Activated CD8-positive, alpha-beta T cell treated with anti-CD3 and anti-CD28 coated beads for 36 hours (primary cell): ENCODE measurements around the gene PRDM11. TPM values are rescaled to one million over a fixed set of nuclear protein-coding genes. Genes with fewer than 3 reads are reported as not detected.
"Not testable (repeated sequence)": the region's sequence is repeated elsewhere in the genome, so short reads cannot be mapped to it uniquely, and the experiment has no call there.

Experiments
- ATAC-seq: fragments of 200-7000 bp; cut with Tn5 transposase; one replicate; pipeline ENCODE4 v1.10.0; 2021; ENCODE audit warnings: mild to moderate bottlenecking, moderate library complexity
- CTCF ChIA-PET: fragments of 350-600 bp; sonication (Branson Sonifier 250); formaldehyde crosslinking; loops from one replicate; lab custom pipeline; 2021; ENCODE audit warnings: antibody characterized with exemption; lab: Charles Lee
- POLR2A ChIA-PET: fragments of 350-600 bp; sonication (Branson Sonifier 250); formaldehyde crosslinking; loops from one replicate; lab custom pipeline; 2021; ENCODE audit warnings: antibody characterized with exemption; lab: Charles Lee
- DNase-seq: peaks from one replicate; pipeline ENCODE4 v3.0.0-alpha.2; 2020
- H3K27ac Mint-ChIP-seq: one replicate; pipeline ENCODE4 v1.8.0; 2021; ENCODE audit warnings: mild to moderate bottlenecking, mixed read lengths
- H3K27me3 Mint-ChIP-seq: one replicate; pipeline ENCODE4 v1.8.0; 2021; ENCODE audit warnings: mixed read lengths
- H3K36me3 Mint-ChIP-seq: one replicate; pipeline ENCODE4 v1.8.0; 2021; ENCODE audit warnings: low read depth, mixed read lengths
- H3K4me1 Mint-ChIP-seq: one replicate; pipeline ENCODE4 v1.8.0; 2021; ENCODE audit warnings: low read depth, mixed read lengths
- H3K4me3 Mint-ChIP-seq: one replicate; pipeline ENCODE4 v1.8.0; 2021; ENCODE audit warnings: mild to moderate bottlenecking, moderate library complexity, mixed read lengths
- H3K9me3 Mint-ChIP-seq: one replicate; pipeline ENCODE4 v1.8.0; 2021; ENCODE audit warnings: mixed read lengths
- CTCF ChIP-seq: fragments of 200-600 bp; IDR thresholded peaks from one replicate; pipeline ENCODE4 v1.8.0; 2022; ENCODE audit warnings: antibody characterized with exemption, mild to moderate bottlenecking
- intact Hi-C: fragments of 100-400 bp; cut with micrococcal nuclease; formaldehyde crosslinking; loops from one replicate; pipeline ENCODE4 v1.10.0; 2022
- total RNA-seq, 2 experiments: library from RNA; stranded (reverse); gene quantifications; one replicate each; pipeline ENCODE4 v1.2.3, GENCODE V29; 2021

The PRDM11 gene
- total RNA-seq, 2 experiments from 2014 or later, result 2.6 to 3.5 TPM

- no peaks in the 10 kb centered on the region for H3K36me3 Mint-ChIP-seq
- intact Hi-C loops, result no loop called here
- no peak overlapping the region for H3K27ac Mint-ChIP-seq
- DNase-seq (no peak), ATAC-seq (no peak)
- H3K4me3 Mint-ChIP-seq, result no peak overlapping the region
- TF ChIP-seq CTCF, result no peak
- H3K27me3 Mint-ChIP-seq, result peaks cover 19% of the 10 kb centered on the region
- POLR2A ChIA-PET, result no interaction called here
- CTCF ChIA-PET, result interaction anchor here (0.6 to 20.6 kb wide), 6 partner anchors 24 to 664 kb away, joined by 3 to 942 read pairs (median 6); no protein-coding TSS in a partner anchor
- H3K9me3 Mint-ChIP-seq, result no peaks in the 10 kb centered on the region
- no peaks in the 10 kb centered on the region for H3K4me1 Mint-ChIP-seq
Measured at GRCh38 chr11:45108070-45109064, 38.1 kb upstream of the PRDM11 start.

- H3K27me3 Mint-ChIP-seq, result peaks cover 25% of the 10 kb centered on the region
- POLR2A ChIA-PET, result no interaction called here
- CTCF ChIA-PET, result interaction anchor here (0.6 to 20.6 kb wide), 22 partner anchors 12 to 228 kb away, joined by 3 to 942 read pairs (median 10); partner anchors contain the start of gene SYT13
Measured at GRCh38 chr11:45109400-45109799, 37.0 kb upstream of the PRDM11 start.

GRCh38 chr11:45110562-45110961 lies 35.9 kb upstream of the PRDM11 start:
- H3K4me1 Mint-ChIP-seq, result no peaks in the 10 kb centered on the region
- no peak overlapping the region for H3K27ac Mint-ChIP-seq
- ChIA-PET POLR2A (interaction anchor here (0.8 to 0.9 kb wide), 3 partner anchors 18 to 37 kb away, joined by 3 read pairs; no protein-coding TSS in a partner anchor), CTCF (interaction anchor here (0.7 to 20.6 kb wide), 54 partner anchors 9 to 241 kb away, joined by 3 to 942 read pairs (median 5); partner anchors contain the start of genes SYT13 and TP53I11)
- ATAC-seq (peak; percentile 67), DNase-seq (peak; percentile 48)
- peaks cover 27% of the 10 kb centered on the region for H3K27me3 Mint-ChIP-seq
- H3K9me3 Mint-ChIP-seq, result no peaks in the 10 kb centered on the region
- H3K36me3 Mint-ChIP-seq, result no peaks in the 10 kb centered on the region
- intact Hi-C loops, result loop anchor here (1.0 kb wide), 2 partner anchors 183 to 222 kb away; no protein-coding TSS in a partner anchor
- TF ChIP-seq CTCF, result peak; percentile 78
- H3K4me3 Mint-ChIP-seq, result no peak overlapping the region

More at GRCh38 chr11:45109400-45109799, 37.0 kb upstream of the PRDM11 start:
- intact Hi-C loops, result no loop called here
- no peak overlapping the region for H3K4me3 Mint-ChIP-seq
- no peaks in the 10 kb centered on the region for H3K36me3 Mint-ChIP-seq
- no peak for TF ChIP-seq CTCF
- H3K27ac Mint-ChIP-seq, result no peak overlapping the region
- H3K4me1 Mint-ChIP-seq, result no peaks in the 10 kb centered on the region
- DNase-seq (no peak), ATAC-seq (no peak)
- no peaks in the 10 kb centered on the region for H3K9me3 Mint-ChIP-seq

GRCh38 chr11:45113807-45114206 lies 32.6 kb upstream of the PRDM11 start:
- TF ChIP-seq CTCF, result no peak
- H3K27ac Mint-ChIP-seq, result no peak overlapping the region
- DNase-seq (no peak), ATAC-seq (no peak)
- peaks cover 31% of the 10 kb centered on the region for H3K27me3 Mint-ChIP-seq
- no peak overlapping the region for H3K4me3 Mint-ChIP-seq
- intact Hi-C loops, result no loop called here
- ChIA-PET CTCF (interaction anchor here (3.9 kb wide), 1 partner anchor 10 kb away, joined by 27 read pairs; no protein-coding TSS in a partner anchor), POLR2A (no interaction called here)
- H3K36me3 Mint-ChIP-seq, result no peaks in the 10 kb centered on the region
- no peaks in the 10 kb centered on the region for H3K4me1 Mint-ChIP-seq
- no peaks in the 10 kb centered on the region for H3K9me3 Mint-ChIP-seq

- POLR2A ChIA-PET, H3K4me3 Mint-ChIP-seq, ATAC-seq, DNase-seq, H3K27ac Mint-ChIP-seq, H3K4me1 Mint-ChIP-seq, H3K9me3 Mint-ChIP-seq, intact Hi-C loops, H3K36me3 Mint-ChIP-seq: not testable (repeated sequence)
- peaks cover 19% of the 10 kb centered on the region for H3K27me3 Mint-ChIP-seq
- CTCF ChIA-PET, result interaction anchor here (1.5 kb wide), 1 partner anchor 34 kb away, joined by 3 read pairs; no protein-coding TSS in a partner anchor
Measured at GRCh38 chr11:45127836-45128235, 18.6 kb upstream of the PRDM11 start.
